Frontal cortex (tissue), 4 donors: ENCODE results near the gene ATP8B4. TPM values are rescaled to one million over a fixed set of nuclear protein-coding genes. Genes with fewer than 3 reads are reported as not detected.

Experiments used
- DNase-seq, 2 donors: peaks; one replicate each; pipeline ENCODE4 v3.0.0; 2012; ENCODE audit warnings: low spot score in 2 of 2
- FAIRE-seq: peaks from 2 replicates; lab custom pipeline; 2012; peaks lifted over from hg19 to GRCh38; lab: Jason Lieb, UNC
- total RNA-seq: library from RNA; depleted of rRNA; stranded (reverse); fragments of >200 nt; gene quantifications from one replicate; pipeline ENCODE4 v1.2.3, GENCODE V29; 2014
- donor health status: control.
- donor health status: control.
- donor health status: control.

ATP8B4 gene
- total RNA-seq, 1 donor from 2014 or later: 6.9 TPM

- FAIRE-seq: no peak
- DNase-seq: no peak
Observed at GRCh38 chr15:49902685-49903501, 216.1 kb downstream of the ATP8B4 start.

- DNase-seq: no peak
- FAIRE-seq: peak; percentile 66
Observed at GRCh38 chr15:49901996-49902684, 216.9 kb downstream of the ATP8B4 start.

GRCh38 chr15:49901321-49901720 is 217.7 kb downstream of the ATP8B4 start:
- no peak for DNase-seq
- no peak for FAIRE-seq

GRCh38 chr15:49900903-49901235 is 218.2 kb downstream of the ATP8B4 start:
- no peak for FAIRE-seq
- no peak for DNase-seq

- DNase-seq: no peak
- no peak for FAIRE-seq
Observed at GRCh38 chr15:49900006-49900902, 218.8 kb downstream of the ATP8B4 start.

DNA sequence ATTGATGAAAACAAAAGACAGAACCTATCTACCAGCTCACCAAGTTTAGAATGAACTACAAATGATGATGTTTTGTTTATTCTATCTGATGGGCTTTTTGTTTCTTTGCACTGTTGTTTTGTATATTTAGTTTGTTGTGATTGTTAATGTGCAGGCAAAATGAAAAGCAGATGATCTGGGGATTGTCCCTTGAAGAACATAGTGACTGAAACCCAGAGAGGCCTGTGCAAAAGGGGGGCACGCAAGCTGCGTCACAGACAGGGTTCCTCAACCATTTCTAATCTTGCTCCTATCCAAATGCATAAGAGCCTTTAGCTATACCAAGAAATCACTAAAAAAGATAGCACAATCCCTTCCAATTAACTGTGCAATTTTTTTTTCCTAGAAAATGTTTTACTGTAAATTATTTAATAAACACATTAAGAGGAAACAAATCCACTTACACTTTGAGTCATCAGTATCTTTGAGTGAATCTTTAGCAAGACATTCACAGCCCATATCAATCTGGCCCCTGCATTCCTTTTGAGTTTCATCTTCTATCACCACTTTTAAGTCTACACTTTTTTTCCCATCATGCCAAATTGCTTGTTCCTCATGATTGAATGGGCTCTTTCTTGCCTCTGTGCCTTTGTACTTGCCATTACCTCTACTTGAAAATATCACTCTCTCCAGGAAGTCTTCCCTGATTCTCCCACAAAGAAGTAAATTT is 220.3 kb downstream of the ATP8B4 start:
- no peak for DNase-seq
- no peak for FAIRE-seq

GRCh38 chr15:49898097-49898496 is 220.9 kb downstream of the ATP8B4 start:
- no peak for DNase-seq
- peak; percentile 8 for FAIRE-seq

DNA sequence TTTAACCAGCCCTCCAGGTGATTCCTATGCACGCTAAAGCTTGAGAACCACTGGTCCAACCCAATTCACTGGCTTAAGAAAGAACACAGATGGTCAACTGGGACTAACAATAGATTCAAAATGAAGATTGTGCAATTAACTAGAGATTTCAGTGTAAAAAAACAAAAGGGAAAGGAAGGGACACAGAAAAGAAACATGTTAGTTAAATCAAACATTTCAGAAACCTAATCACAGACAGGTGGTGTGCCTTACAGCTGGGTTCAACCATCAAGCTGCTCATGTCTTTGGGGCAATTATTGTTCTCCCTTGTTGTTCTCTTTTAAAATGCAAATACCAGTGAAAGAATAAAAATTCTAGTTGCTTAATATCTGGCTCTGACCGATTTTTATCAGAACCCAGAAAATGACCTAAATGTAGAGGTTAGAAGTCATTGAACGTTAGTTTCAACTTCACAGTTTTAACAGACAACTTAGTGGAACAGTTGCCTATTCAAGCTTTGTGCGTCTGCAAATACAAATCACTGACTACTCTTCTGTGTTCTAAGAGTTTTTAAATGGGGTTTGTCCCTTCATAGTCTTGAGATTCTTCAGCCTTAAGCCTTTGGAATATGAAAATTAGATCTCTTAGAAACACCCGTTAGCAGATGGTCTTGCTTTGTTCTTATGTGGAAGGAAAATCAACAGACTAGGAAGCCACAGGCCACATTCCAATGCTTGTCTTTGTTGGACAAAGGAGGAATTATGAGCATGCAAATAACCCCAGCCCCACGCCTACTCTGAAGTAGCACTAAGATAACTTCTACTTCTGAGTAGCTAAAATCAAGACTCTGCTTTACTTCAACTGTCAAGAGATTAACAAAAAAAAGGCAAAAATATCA is 223.4 kb downstream of the ATP8B4 start:
- FAIRE-seq (no peak), DNase-seq (no peak)

- DNase-seq (no peak), FAIRE-seq (no peak)
Observed at GRCh38 chr15:49890689-49891088, 228.3 kb downstream of the ATP8B4 start.

GRCh38 chr15:49889536-49889935 is 229.5 kb downstream of the ATP8B4 start:
- FAIRE-seq (no peak), DNase-seq (no peak)

DNA sequence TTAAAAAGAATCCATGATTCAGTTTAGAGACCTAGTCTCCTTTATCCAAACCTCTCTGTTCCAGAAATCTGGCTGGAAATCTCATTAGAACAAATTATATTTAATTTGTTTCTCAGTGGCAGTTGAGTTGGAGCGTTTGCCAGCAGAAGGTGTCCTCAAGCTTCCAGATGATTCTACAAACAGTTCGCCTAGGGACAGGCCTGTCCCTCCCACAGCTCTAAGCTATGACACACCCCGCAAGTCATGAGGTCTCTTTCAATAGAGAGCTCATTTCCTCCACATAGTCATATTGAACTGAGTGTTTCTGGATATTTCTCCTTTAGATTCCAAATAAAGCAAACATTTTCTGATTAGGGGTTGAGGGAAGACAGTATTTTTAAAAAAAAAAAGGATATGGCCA is 230.3 kb downstream of the ATP8B4 start:
- no peak for FAIRE-seq

GRCh38 chr15:49888323-49888693 is 230.7 kb downstream of the ATP8B4 start:
- DNase-seq (no peak), FAIRE-seq (no peak)

More for the DNA sequence above, 230.3 kb downstream of the ATP8B4 start:
- no peak for DNase-seq

DNA sequence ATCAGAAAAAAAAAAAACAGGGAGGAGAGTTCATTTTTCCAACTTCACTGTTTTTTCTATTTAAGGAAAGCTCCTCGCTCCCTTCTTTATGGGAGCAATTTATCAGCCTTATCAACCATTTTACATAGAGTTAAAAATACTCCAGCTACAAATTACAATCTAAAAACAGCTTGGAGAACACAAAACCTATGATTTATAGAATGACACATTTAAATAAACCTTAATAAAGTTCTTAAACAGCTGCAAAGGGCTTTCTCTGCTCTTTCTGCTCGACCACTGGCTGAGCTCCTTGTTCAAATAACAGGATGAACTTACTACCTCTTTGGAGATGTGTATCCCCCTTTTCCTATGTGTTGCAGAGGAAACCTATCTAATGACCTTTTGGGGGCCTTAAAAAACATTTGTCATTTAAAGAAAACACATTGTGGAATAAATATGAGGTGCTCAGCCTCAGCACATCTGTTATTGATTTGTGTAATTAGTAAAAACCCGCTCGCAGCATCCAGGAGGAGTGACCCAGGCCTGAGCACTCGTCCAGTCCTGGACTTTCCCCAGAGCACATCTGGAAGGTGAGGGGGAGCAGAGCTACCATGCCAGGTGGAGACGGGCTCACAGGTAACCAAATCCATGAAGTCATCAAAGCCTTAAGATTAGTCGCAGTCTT is 231.2 kb downstream of the ATP8B4 start:
- DNase-seq (no peak), FAIRE-seq (no peak)

DNA sequence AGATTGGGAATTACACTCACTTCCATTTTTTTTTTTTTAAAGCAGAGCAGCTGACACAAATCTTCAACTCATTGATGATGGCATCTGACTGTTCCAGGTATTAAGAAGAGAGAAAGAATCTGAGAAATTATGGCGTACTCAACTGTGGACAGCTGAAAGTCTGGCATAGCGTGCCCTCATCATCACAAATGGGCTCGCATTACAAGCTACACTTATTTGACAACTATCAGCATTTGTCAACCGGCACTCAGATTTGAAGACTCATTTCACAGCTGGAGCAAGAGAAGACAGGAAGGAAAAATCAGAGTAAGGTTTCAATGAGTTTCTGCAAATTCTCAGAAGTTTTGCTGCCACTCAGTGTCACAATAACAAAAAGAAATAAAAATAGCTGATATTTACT is 235.9 kb downstream of the ATP8B4 start:
- FAIRE-seq (no peak), DNase-seq (no peak)

- FAIRE-seq: no peak
- DNase-seq: no peak
Observed at GRCh38 chr15:49881866-49882265, 237.2 kb downstream of the ATP8B4 start.

DNA sequence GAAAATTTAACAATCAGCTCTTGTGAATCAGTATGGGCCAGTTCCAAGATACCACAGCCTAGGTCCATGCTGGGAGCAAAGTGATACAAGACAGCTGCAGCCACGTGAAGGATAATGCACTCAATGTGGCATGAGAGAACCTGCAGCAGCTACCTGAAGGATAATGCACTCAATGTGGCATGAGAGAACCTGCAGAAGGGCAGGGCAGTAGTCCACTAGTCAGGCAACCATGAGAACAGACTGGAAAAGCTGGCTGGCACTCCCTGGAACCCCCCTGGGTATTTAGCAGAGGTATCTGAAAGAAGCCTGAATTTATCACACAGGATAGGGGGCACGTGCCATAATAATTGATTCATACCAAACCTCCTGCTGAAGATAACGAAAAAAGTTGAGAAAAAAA is 237.6 kb downstream of the ATP8B4 start:
- FAIRE-seq (no peak), DNase-seq (no peak)

DNA sequence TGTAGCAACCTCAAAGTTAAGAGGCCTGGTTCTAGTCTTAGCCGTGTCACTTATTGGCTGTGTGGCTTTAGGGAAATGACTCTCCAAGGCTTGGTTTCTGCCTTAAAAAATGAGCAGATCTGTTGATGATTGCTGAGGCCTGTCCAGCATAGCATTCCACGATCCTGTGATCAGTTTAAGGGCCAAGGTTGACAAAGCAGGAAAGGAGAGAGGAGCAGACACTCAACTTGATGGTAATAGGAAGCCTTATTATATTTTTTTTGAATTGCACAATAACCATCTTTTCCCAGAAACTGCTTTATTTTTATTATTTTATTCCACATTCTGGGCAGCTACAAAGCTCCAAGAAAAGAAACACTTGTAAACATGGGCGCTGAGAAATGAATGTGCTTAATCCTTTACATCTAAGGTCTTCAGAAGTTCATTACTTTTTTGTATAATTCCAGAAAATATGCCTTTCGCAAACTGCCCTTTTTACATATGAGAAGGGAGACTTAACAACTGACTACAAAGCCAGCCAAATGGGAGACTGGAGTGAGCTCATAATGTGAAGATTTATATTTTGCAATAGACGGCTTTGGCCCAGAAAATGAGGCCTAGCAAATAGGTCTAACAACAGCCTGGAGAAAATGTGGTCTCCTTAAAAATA is 241.0 kb downstream of the ATP8B4 start:
- DNase-seq (no peak), FAIRE-seq (no peak)
